Measurements from ENCODE around the gene HCN3. TPM values are rescaled to one million over a fixed set of nuclear protein-coding genes. Genes with fewer than 3 reads are reported as not detected.
A peak's percentile ranks its signal among the peaks of the same experiment; 100 is the strongest.
"Not testable (repeated sequence)": the region's sequence is repeated elsewhere in the genome, so short reads cannot be mapped to it uniquely, and the experiment has no call there.

The HCN3 gene
- total RNA-seq, 1 donor from 2014 or later, result 0.60 TPM

DNA sequence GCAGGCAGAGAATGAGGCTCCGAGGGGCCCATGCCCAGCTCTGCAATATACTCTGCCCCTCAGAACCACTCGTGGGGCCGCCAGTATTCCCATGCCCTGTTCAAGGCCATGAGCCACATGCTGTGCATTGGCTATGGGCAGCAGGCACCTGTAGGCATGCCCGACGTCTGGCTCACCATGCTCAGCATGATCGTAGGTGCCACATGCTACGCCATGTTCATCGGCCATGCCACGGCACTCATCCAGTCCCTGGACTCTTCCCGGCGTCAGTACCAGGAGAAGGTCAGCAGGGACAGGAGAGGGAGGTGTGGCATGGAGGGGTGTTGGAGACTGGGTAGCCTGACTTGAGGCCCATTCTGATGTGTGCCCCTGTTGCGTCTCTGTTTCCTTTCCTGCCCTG, 7.2 kb downstream of the HCN3 start:
- no peak for DNase-seq (ENCODE audit: low read depth in 2 of 2)

DNA sequence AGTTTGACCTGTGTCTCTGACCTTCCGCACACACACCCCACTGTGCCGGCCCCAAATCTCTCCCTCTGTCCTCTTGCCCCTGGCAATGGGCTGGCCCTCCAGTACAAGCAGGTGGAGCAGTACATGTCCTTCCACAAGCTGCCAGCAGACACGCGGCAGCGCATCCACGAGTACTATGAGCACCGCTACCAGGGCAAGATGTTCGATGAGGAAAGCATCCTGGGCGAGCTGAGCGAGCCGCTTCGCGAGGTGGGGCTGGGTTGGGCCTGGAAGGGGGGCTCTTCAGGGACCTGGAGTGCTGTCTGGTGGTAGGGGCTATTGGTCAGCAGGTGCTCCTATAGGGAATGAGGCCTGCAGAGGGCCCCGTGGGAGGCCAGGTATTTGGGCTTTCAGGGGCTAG, 7.8 kb downstream of the HCN3 start:
- DNase-seq (ENCODE audit: low read depth in 2 of 2), result no peak

DNA sequence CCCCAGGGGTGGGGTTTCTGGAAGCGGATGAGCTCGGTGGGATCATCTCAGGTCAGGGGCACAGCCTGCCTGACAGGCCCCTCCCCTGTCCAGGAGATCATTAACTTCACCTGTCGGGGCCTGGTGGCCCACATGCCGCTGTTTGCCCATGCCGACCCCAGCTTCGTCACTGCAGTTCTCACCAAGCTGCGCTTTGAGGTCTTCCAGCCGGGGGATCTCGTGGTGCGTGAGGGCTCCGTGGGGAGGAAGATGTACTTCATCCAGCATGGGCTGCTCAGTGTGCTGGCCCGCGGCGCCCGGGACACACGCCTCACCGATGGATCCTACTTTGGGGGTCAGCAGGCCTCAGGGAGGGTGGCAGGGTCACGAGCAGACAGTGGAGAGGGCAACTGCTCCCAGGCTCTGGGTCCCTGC, 8.4 kb downstream of the HCN3 start:
- DNase-seq (ENCODE audit: low read depth in 2 of 2), result no peak

DNA sequence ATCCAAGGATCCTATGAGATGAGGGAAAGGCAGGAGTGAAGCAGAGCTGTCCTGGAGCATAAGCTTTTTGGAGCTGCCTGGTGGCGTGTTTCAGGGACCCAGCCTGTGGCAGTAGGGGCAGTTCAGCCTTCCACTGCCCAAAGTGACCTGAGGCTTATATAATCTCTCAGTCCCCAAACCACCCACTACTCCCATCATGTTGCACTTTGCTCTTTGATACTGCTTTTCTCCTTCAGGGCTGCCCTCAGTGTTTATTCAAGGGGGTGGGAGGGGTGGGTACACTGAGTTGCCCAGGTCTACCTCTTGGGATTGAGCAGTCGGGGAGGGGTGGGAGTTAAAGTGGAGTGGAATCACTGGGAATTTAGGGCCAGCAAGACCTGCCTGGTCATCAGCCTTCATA, 9.3 kb downstream of the HCN3 start:
- no peak for DNase-seq (ENCODE audit: low read depth in 2 of 2)

DNA sequence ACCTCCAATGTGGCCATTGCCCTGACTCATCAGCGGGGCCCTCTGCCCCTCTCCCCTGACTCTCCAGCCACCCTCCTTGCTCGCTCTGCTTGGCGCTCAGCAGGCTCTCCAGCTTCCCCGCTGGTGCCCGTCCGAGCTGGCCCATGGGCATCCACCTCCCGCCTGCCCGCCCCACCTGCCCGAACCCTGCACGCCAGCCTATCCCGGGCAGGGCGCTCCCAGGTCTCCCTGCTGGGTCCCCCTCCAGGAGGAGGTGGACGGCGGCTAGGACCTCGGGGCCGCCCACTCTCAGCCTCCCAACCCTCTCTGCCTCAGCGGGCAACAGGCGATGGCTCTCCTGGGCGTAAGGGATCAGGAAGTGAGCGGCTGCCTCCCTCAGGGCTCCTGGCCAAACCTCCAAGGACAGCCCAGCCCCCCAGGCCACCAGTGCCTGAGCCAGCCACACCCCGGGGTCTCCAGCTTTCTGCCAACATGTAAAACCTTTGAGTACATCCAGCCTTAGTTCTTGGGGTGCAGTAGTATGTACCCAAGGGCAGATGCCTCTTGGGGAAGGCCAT, 10.8 kb downstream of the HCN3 start:
- no peak for DNase-seq (ENCODE audit: low read depth in 2 of 2)

DNA sequence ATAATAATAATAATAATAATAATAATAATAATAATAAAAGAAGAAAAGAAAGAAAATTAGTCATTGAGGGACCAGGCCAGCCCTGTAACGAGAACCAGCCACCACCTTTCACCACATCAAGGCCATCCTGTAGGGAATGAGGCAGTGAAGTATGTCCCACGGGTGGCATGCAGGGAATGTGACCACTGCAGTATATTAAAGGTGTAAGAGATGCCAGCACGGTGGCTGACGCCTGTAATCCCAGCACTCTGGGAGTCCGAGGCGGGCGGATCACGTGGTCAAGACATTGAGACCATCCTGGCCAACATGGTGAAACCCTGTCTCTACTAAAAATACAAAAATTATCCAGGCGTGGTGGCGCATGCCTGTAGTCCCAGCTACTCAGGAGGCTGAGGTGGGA, 13.7 kb downstream of the HCN3 start:
- DNase-seq (ENCODE audit: low read depth in 2 of 2), result not testable (repeated sequence)

DNA sequence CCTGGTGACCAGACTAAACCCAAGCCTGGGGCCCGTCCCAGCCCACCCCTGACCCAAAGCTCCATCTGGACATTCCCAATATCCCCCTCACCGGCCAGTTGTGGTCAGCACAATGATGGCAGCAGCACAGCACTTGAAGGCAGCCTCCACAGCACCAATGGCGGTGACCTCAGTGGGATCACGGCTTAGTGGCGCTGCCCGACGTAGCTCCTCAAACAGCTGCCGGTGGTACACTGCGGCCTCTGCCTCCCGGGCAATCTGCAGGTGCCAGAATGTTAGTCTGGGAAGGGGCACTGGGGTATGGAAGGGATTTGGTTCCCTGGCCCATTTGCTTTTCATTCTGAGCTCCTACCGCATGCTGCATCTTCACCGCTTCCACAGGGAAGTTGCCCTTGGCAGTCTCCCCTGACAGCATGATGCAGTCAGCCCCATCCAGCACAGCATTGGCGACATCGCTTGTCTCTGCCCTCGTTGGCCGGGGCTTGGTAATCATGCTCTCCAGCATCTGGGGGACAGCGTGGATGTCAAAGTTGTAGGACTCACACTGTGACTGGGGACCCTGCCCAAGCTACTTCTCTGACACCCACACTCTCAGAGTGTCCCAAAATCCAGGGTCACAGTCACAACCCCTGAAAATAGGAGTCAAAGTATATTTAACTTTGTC, 16.0 kb downstream of the HCN3 start:
- no peak for DNase-seq (ENCODE audit: low read depth in 2 of 2)

DNA sequence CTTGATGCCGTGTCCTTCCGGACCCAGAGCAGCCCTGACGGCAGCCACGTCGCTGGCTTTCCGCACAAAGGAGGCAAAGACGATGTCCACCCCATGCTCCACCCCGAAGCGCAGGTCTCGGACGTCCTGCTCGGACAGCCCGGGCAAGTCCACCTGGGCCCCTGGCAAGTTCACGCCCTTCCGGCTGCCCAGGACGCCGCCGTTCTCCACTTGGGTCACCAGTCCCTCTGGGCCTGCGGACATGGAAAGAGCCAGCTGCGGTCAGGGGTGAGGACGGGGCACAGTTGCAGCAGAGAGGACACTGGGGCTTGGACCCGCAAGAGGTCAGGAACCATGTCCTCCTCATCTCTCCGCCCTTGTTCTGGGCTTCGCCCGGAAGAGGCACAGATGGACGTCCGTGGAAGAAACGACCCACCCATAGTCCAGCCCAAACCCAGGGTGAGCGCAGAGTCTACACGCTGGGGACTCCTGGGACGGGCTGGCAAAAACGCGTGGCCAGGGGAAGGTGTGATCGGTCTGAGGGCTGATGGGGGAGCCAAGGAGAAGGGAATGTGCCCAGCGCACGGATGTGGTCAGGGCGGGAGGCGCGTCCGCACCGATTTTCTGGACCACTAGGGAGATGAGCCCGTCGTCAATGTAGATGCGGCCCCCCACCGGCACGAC, 17.4 kb downstream of the HCN3 start:
- no peak for DNase-seq (ENCODE audit: low read depth in 2 of 2)

DNA sequence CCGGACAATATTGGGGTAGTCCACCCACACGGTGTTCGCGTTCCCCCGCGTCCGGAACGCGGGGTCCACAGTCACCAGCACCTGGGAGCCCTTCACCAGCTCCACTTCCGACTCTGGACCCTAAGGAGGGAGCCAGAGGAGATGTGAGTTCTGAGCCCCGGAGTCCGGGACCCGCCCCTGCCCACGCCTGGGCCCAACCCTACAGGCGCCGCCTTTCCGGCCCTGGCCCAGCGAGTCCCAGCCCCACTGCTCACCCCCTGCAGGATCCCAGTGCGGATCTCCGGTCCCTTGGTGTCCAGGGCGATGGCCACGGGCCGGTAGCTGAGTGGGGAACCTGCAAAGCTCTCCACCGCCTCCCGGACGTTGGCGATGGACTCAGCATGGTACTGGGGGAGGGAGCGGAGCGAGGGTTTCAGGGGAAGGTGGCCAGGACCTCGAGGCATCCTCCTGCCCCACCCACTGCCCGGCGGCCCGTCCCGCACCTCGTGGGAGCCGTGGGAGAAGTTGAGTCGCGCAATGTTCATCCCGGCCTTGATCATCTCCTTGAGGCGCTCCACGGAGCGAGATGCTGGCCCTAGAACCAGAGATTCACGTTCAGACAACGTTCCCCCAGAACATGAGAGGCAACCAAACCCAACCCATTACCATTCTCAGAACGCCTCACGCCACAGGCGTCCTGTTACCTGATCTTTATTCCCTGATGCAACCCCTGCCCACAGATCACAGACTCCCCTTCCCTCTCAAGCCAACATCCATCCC, 18.1 kb downstream of the HCN3 start:
- DNase-seq (ENCODE audit: low read depth in 2 of 2), result no peak

DNA sequence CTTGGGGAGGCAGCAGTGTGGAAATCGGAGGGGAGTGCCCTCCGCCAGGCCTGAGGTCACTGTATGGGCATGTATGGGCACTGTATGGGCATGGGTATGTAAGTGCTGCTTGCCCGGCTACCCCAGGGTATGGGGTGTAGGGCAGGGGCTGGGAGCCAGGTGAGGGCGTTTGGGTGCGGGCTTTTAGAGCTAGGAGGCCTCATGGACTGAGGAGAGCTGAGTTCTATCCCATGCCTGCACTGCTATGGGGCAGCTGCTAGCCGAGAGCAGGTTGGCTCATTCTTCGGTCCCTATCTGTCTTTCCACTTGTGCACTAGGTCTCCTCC, 18.6 kb downstream of the HCN3 start:
- no peak for DNase-seq (ENCODE audit: low read depth in 2 of 2)

DNA sequence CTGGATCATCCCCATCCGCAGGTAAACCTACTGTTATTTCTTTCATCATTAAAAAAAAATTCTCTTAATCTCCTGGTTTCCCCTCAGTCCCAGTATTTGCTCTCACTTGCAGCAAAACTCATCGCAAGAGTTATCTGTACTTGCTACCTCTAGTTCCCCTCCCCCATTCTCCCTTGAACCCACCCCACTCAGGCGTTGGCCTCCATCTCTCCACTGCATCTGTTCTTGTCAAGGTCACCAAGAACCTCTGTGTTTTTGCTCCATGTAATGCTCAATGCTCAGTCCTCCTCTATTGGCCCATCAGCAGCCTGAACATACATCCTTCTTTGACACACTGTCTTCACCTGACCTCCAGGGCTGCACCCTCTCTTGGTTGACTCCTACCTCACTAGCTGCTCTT, 19.4 kb downstream of the HCN3 start:
- DNase-seq (ENCODE audit: low read depth in 2 of 2), result no peak

DNA sequence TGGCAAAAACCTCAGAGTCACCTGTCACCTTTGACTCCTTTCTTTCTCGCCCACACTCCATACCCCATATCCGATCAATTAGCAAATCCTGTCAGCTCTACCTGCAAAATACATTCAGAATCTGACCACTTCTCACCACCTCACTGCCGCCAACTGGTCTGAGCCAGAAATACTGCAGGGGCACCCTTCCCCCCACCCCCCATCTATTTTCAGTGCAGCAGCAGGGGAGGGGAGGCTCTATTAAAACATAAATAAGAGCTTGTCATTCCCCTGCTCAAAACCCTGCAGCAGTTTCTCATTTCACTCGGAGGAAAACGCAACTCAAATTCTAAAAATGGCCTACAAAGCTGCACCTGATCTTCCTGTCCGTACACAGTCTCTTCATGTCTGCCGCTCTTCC, 20.1 kb downstream of the HCN3 start:
- no peak for DNase-seq (ENCODE audit: low read depth in 2 of 2)

DNA sequence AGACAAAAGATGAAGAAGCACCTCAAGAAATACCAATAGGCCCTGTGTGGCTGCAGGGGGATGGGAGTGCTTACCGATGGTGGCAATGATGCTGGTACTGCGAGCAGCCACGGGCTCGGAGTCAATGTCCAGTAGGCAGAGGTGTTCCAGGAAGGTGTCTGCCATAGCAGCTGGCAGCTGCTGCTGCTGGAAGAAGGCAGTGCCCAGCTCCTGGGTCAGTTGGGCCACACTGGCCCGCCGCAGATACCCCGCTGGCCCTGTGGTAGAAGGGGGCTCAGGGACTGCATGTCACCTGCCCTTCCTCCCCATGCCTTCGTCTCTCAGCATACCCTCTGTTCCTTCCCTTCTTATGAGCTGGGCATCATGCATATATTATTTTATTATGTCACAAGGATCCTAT, 22.8 kb downstream of the HCN3 start:
- no peak for DNase-seq (ENCODE audit: low read depth in 2 of 2)

DNA sequence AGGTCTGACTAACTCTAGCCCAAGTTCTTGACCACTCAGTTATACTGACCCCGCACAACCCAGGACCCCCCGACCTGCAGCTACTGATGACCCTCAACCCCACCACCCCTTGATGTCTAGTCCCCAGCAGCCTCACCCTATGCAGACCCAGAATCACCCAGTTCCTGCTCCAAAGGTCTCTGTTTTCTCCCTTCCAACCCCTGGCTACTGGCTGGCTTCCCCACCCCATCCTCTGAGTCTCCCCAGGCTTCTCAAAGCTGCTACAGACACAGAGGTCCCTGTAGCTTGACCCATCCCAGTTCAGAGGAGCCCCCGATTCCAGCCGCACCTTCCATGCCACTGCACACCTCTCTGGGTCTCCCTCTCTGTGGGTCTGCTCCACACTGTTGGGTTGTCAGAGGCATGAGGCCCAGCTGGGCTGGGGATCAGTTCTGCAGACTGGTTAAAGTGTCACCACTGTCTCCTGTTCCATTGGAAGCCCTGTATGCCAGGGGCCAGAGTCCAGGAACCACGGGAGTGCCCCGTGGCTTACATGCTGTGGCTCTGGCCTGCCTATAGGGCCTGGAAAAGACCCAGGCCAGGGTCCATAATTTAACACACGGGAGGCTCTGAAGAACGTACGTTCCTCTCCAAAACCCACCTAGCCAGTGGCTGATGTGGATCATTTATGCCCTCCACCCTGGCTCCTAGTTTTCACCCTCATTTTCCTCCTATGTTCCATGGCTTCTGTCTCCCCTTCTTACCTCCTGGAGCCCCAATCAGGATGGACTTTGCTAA, 23.5 kb downstream of the HCN3 start:
- no peak for DNase-seq (ENCODE audit: low read depth in 2 of 2)

DNA sequence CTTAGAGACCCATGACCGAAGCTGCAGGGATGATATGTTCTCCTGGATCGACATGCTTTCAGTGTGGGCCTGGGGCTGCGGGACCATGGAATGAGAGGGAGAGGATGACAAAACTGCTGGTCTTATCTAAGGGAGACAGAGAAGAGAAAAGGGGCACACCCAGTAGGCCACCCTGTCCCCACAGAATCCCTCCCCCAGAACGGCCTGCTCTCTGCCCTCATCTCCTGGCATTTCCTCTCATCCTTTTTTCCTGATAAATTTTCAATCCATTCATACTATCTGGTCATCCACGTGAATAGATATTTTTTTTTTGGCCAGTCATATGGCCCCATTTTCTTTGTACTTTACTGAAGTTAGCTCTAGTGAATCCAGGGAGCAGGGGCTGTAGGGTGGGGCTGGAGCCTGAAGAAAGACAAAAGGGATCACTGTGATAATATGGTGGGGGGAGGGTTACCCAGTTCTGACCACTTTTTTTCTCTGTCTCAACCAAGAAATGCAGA, 24.1 kb downstream of the HCN3 start, which contains the start of gene PKLR:
Gene PKLR, minus strand, starts transcription at position 97 of the 500 bp plus-strand sequence. Its CDS starts 43 bp downstream, at position 54.
- no peak for DNase-seq (ENCODE audit: low read depth in 2 of 2)

DNA sequence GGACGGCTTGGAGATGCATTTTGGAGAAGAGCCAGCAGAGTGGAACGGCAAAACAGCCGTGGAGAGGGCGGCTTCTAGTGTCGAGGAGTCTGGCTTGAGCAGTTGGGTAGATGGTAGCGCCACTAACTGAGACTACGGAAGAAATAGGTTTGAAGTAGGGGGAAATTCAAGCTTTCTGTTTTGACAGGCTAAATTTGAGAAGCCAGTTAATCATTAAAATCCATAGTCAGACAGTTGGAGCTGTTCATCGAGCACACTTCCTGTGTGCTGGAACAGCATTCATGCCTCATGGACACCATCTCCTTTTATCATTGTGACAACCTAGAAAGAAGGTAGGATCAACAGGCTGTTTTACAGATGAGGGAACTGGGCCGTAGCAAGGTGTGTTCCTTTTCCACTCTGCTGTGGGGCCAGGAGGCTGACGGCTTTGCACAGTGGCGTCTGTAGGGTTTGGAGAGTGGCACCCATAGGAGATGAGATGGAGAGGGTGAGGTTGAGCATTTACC, 27.3 kb downstream of the HCN3 start:
- no peak for DNase-seq (ENCODE audit: low read depth in 2 of 2)

DNA sequence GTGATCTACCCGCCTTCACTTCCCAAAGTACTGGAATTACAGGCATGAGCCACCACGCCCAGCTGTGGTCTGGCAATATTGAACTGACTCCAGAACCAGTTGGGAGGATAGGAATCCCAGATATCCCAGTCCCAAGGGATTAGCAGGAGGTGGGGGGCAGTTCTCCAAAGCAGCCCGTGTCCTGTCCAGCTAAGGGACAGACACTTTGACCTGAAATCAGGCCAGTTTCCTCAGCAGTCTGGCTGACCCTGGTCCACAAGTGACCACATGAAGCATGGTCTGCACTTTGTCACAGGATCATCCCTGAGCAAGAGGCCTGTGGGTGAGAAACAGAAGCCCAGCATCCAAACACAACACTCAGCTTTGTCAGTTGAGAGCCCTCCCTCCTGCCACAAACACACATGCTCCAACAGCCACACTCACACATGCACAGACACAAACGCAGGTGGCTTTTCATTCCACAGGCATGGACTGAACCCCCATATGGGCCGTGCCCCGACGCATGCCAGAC, 28.7 kb downstream of the HCN3 start:
- DNase-seq (ENCODE audit: low read depth in 2 of 2), result no peak

DNA sequence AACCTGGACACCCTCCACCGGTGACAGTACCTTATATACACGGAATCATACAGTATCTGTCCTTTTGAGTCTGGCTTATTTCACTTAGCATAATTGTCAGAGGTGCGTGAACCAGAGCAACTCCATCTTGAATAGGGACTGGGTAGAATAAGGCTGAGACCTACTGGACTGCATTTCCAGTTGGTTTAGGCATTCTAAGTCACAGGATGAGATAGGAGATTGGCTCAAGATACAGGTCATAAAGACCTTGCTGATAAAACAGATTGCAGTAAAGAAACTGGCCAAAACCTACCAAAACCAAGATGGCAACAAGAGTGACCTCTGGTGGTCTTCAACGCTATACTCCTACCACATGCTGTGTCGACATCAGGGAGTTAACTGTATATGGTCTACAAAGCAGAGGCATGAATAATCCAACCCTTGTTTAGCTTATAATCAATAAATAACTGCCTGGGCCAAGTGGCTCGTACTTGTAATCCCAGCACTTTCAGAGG, 30.0 kb downstream of the HCN3 start:
- DNase-seq (ENCODE audit: low read depth in 2 of 2), result peak; percentile 62 to 69

DNA sequence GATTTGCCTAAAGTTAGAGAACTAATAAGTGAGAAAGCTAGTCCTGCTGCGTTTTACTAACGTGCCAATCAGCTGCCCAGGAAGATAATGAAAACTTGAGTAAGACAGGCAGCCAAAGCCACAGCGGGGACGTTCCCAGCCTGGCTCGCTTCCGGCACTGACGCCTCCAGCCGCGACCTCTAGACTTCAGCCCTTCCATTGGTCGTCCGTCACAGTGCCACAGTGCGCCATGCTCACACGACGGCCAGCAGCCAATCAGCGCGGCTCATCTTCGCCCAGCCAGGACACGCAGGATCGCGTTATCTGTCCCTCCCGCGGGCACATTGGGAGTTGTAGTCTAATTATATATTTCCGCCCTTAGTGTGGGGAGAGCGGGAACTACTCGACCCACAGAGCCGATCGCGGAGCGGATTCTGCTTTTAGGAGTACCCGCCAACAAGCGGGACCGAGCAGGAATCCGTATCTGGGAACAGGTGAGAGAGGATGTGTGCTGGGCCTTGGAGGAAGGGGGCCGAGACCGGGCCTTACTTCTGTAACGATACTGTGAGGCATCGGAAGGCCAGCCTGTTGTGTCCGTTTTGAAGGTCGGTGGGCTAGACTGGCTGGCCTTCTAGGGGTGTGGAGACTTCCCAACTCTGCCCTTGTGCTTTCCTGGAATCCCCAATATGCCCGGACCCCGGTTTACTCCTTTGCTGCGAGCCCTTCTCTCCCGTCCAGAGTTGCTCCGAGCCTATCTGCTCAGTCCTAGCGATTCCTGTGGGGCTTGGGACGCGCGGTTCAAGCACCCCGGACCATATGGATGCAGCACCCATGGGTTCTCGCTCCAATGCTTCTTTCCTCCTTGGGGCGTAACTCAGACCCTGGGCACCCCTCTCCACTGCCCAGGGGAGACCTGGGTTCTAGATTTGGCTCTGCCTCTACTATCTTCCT, 31.5 kb downstream of the HCN3 start, which contains the start of gene FDPS:
Gene FDPS, plus strand, starts transcription at position 374 of the 930 bp plus-strand sequence. CDS start 924 bp downstream, outside the sequence.
- DNase-seq (ENCODE audit: low read depth in 2 of 2), result peak; percentile 99
